Effector memory CD8-positive, alpha-beta T cell (primary cell): ENCODE results near the gene RPS6KL1.

Source experiments
- ATAC-seq: fragments of 150-1000 bp; cut with Tn5 transposase; replicated peaks from 2 replicates; pipeline ENCODE4 v1.10.0; 2021; ENCODE audit warnings: mild to moderate bottlenecking, moderate library complexity
- DNase-seq, 3 experiments: peaks; one replicate each; pipeline ENCODE4 v3.0.0; 2021
- H3K27ac Mint-ChIP-seq, 2 donors: one replicate each; pipeline ENCODE4 v1.8.0; 2022; ENCODE audit warnings: mild to moderate bottlenecking in 2 of 2, mixed read lengths in 2 of 2, moderate library complexity in 2 of 2
- H3K27me3 Mint-ChIP-seq, 2 donors: one replicate each; pipeline ENCODE4 v1.8.0; 2022; ENCODE audit warnings: mixed read lengths in 2 of 2
- H3K36me3 Mint-ChIP-seq: one replicate; pipeline ENCODE4 v1.8.0; 2022; ENCODE audit warnings: mild to moderate bottlenecking, moderate library complexity, mixed read lengths; ENCODE audit not compliant: insufficient read depth
- H3K4me1 Mint-ChIP-seq, 2 donors: one replicate each; pipeline ENCODE4 v1.8.0; 2022; ENCODE audit warnings: low read depth in 2 of 2, mixed read lengths in 2 of 2
- H3K4me3 Mint-ChIP-seq, 2 donors: one replicate each; pipeline ENCODE4 v1.8.0; 2022; ENCODE audit warnings: mild to moderate bottlenecking in 2 of 2, mixed read lengths in 2 of 2, moderate library complexity in 2 of 2
- H3K9me3 Mint-ChIP-seq, 2 donors: one replicate each; pipeline ENCODE4 v1.8.0; 2022; ENCODE audit warnings: mixed read lengths in 2 of 2

The RPS6KL1 gene

GRCh38 chr14:74956027-74956279 lies 32.9 kb upstream of the RPS6KL1 start:
- ATAC-seq (no peak), DNase-seq (no peak)
- Mint-ChIP-seq H3K4me1 (peaks cover 0 to 2% of the 10 kb centered on the region in 2 donors), H3K27ac (no peak overlapping the region), H3K36me3 (no peaks in the 10 kb centered on the region), H3K9me3 (no peaks in the 10 kb centered on the region), H3K27me3 (peaks cover 4 to 27% of the 10 kb centered on the region in 2 donors), H3K4me3 (peak overlapping the region; percentile 15 to 40)

GRCh38 chr14:74955229-74956026 lies 32.4 kb upstream of the RPS6KL1 start, which contains the start of gene PGF:
Gene PGF, minus strand, starts transcription at chr14:74955597. Its CDS starts 355 bp downstream, at chr14:74955242.
- H3K36me3 Mint-ChIP-seq = no peaks in the 10 kb centered on the region
- H3K27ac Mint-ChIP-seq = no peak within 1 kb of the TSS
- H3K4me1 Mint-ChIP-seq = peaks cover 0 to 2% of the 10 kb centered on the region in 2 donors
- DNase-seq = peak in 1 of 3 experiments; percentile 8
- no peaks in the 10 kb centered on the region for H3K9me3 Mint-ChIP-seq
- peak; percentile 71 for ATAC-seq
- peaks cover 7 to 29% of the 10 kb centered on the region in 2 donors for H3K27me3 Mint-ChIP-seq
- H3K4me3 Mint-ChIP-seq = peak within 1 kb of the TSS; percentile 33 to 55

- Mint-ChIP-seq H3K4me1 (peaks cover 0 to 2% of the 10 kb centered on the region in 2 donors), H3K4me3 (peak overlapping the region; percentile 33 to 55), H3K9me3 (no peaks in the 10 kb centered on the region), H3K27me3 (peaks cover 12 to 34% of the 10 kb centered on the region in 2 donors), H3K27ac (no peak overlapping the region), H3K36me3 (no peaks in the 10 kb centered on the region)
- DNase-seq (no peak), ATAC-seq (peak; percentile 21)
Measured at GRCh38 chr14:74954947-74955228, 31.8 kb upstream of the RPS6KL1 start.

- DNase-seq (no peak), ATAC-seq (no peak)
- H3K9me3 Mint-ChIP-seq = no peaks in the 10 kb centered on the region
- H3K4me3 Mint-ChIP-seq = no peak overlapping the region
- no peak overlapping the region for H3K27ac Mint-ChIP-seq
- peaks cover 14 to 38% of the 10 kb centered on the region in 2 donors for H3K27me3 Mint-ChIP-seq
- no peaks in the 10 kb centered on the region for H3K36me3 Mint-ChIP-seq
- peaks cover 0 to 2% of the 10 kb centered on the region in 2 donors for H3K4me1 Mint-ChIP-seq
Measured at GRCh38 chr14:74954232-74954946, 31.3 kb upstream of the RPS6KL1 start.

GRCh38 chr14:74953686-74954085 lies 30.6 kb upstream of the RPS6KL1 start:
- Mint-ChIP-seq H3K9me3 (no peaks in the 10 kb centered on the region), H3K4me3 (no peak overlapping the region), H3K27ac (no peak overlapping the region), H3K4me1 (peaks cover 0 to 2% of the 10 kb centered on the region in 2 donors), H3K36me3 (no peaks in the 10 kb centered on the region), H3K27me3 (peaks cover 14 to 38% of the 10 kb centered on the region in 2 donors)
- DNase-seq (no peak), ATAC-seq (no peak)

- Mint-ChIP-seq H3K4me3 (no peak overlapping the region), H3K4me1 (peaks cover 0 to 2% of the 10 kb centered on the region in 2 donors), H3K27me3 (peaks cover 14 to 46% of the 10 kb centered on the region in 2 donors), H3K36me3 (no peaks in the 10 kb centered on the region), H3K9me3 (no peaks in the 10 kb centered on the region), H3K27ac (no peak overlapping the region)
- no peak for DNase-seq
- no peak for ATAC-seq
Measured at GRCh38 chr14:74952697-74953484, 29.8 kb upstream of the RPS6KL1 start.

- no peaks in the 10 kb centered on the region for H3K9me3 Mint-ChIP-seq
- H3K27me3 Mint-ChIP-seq = peaks cover 14 to 46% of the 10 kb centered on the region in 2 donors
- ATAC-seq = no peak
- no peak overlapping the region for H3K27ac Mint-ChIP-seq
- no peaks in the 10 kb centered on the region for H3K36me3 Mint-ChIP-seq
- H3K4me3 Mint-ChIP-seq = no peak overlapping the region
- no peak for DNase-seq
- H3K4me1 Mint-ChIP-seq = peaks cover 0 to 2% of the 10 kb centered on the region in 2 donors
Measured at GRCh38 chr14:74952180-74952665, 29.2 kb upstream of the RPS6KL1 start.

- H3K27me3 Mint-ChIP-seq = peaks cover 14 to 41% of the 10 kb centered on the region in 2 donors
- DNase-seq = no peak
- H3K4me1 Mint-ChIP-seq = peaks cover 1 to 3% of the 10 kb centered on the region in 2 donors
- H3K36me3 Mint-ChIP-seq = no peaks in the 10 kb centered on the region
- H3K27ac Mint-ChIP-seq = no peak overlapping the region
- ATAC-seq = no peak
- H3K9me3 Mint-ChIP-seq = no peaks in the 10 kb centered on the region
- H3K4me3 Mint-ChIP-seq = no peak overlapping the region
Measured at GRCh38 chr14:74951443-74952179, 28.6 kb upstream of the RPS6KL1 start.

- Mint-ChIP-seq H3K4me1 (peaks cover 7 to 8% of the 10 kb centered on the region in 2 donors), H3K27ac (no peak overlapping the region), H3K27me3 (peaks cover 14 to 34% of the 10 kb centered on the region in 2 donors), H3K9me3 (no peaks in the 10 kb centered on the region), H3K36me3 (no peaks in the 10 kb centered on the region), H3K4me3 (no peak overlapping the region)
- no peak for DNase-seq
- ATAC-seq = no peak
Measured at GRCh38 chr14:74950795-74951442, 27.9 kb upstream of the RPS6KL1 start.

GRCh38 chr14:74949859-74950573 lies 27.0 kb upstream of the RPS6KL1 start:
- ATAC-seq (no peak), DNase-seq (no peak)
- Mint-ChIP-seq H3K4me3 (no peak overlapping the region), H3K27me3 (peaks cover 14 to 34% of the 10 kb centered on the region in 2 donors), H3K9me3 (no peaks in the 10 kb centered on the region), H3K27ac (peak overlapping the region in 1 of 2 donors; percentile 32), H3K36me3 (no peaks in the 10 kb centered on the region), H3K4me1 (peaks cover 7 to 8% of the 10 kb centered on the region in 2 donors)

- Mint-ChIP-seq H3K36me3 (no peaks in the 10 kb centered on the region), H3K4me1 (peaks cover 7 to 8% of the 10 kb centered on the region in 2 donors), H3K27me3 (peaks cover 14 to 34% of the 10 kb centered on the region in 2 donors), H3K9me3 (no peaks in the 10 kb centered on the region), H3K27ac (peak overlapping the region in 1 of 2 donors; percentile 32), H3K4me3 (no peak overlapping the region)
- DNase-seq (no peak), ATAC-seq (no peak)
Measured at GRCh38 chr14:74949191-74949601, 26.1 kb upstream of the RPS6KL1 start.
